HEK293 (cell line): ENCODE results near the gene BIVM.

ENCODE experiments used
- HOXD13 ChIP-seq: sonication (generic); formaldehyde crosslinking; IDR thresholded peaks from 2 replicates; pipeline ENCODE4 v1.8.0; 2022; ENCODE audit warnings: missing genetic modification reagents, borderline replicate concordance
- SETDB1 ChIP-seq: IDR thresholded peaks from one replicate; pipeline ENCODE4 v1.6.1; 2017; ENCODE audit warnings: mild to moderate bottlenecking, low read length, moderate library complexity, mixed read lengths; ENCODE audit not compliant: insufficient read length
- SP2 ChIP-seq: fragments of 450-650 bp; formaldehyde crosslinking; IDR thresholded peaks from 2 replicates; pipeline ENCODE4 v1.5.1; 2016; ENCODE audit warnings: missing biosample characterization, missing genetic modification characterization
- SP3 ChIP-seq: fragments of 450-650 bp; formaldehyde crosslinking; IDR thresholded peaks from 2 replicates; pipeline ENCODE4 v1.5.1; 2016; ENCODE audit warnings: missing biosample characterization, missing genetic modification characterization
- TSHZ1 ChIP-seq: fragments of 450-650 bp; formaldehyde crosslinking; IDR thresholded peaks from 2 replicates; pipeline ENCODE4 v1.5.1; 2016; ENCODE audit warnings: missing biosample characterization, missing genetic modification characterization, borderline replicate concordance
- ZBTB20 ChIP-seq: fragments of 450-650 bp; formaldehyde crosslinking; IDR thresholded peaks from 2 replicates; pipeline ENCODE4 v1.5.1; 2016; ENCODE audit warnings: missing biosample characterization, missing genetic modification characterization
- ZBTB6 ChIP-seq: fragments of 450-650 bp; formaldehyde crosslinking; IDR thresholded peaks from 2 replicates; pipeline ENCODE4 v1.5.1; 2017; ENCODE audit warnings: missing biosample characterization, missing genetic modification characterization
- ZBTB8A ChIP-seq: fragments of 450-650 bp; formaldehyde crosslinking; IDR thresholded peaks from 2 replicates; pipeline ENCODE4 v1.5.1; 2016; ENCODE audit warnings: missing biosample characterization, missing genetic modification characterization
- ZEB2 ChIP-seq: fragments of 450-650 bp; formaldehyde crosslinking; IDR thresholded peaks from 2 replicates; pipeline ENCODE4 v1.5.1; 2016; ENCODE audit warnings: missing biosample characterization, missing genetic modification characterization
- ZNF24 ChIP-seq: fragments of 450-650 bp; formaldehyde crosslinking; IDR thresholded peaks from 2 replicates; pipeline ENCODE4 v1.5.1; 2016; ENCODE audit warnings: missing biosample characterization, missing genetic modification characterization
- ZNF335 ChIP-seq: fragments of 450-650 bp; formaldehyde crosslinking; conservative IDR thresholded peaks from 2 replicates; pipeline ENCODE4 v1.5.1; 2016; ENCODE audit warnings: missing biosample characterization, missing genetic modification characterization
- ZNF366 ChIP-seq: fragments of 450-650 bp; formaldehyde crosslinking; conservative IDR thresholded peaks from 2 replicates; pipeline ENCODE4 v1.5.1; 2016; ENCODE audit warnings: missing biosample characterization, missing genetic modification characterization
- ZNF394 ChIP-seq: fragments of 450-650 bp; formaldehyde crosslinking; IDR thresholded peaks from 2 replicates; pipeline ENCODE4 v1.5.1; 2016; ENCODE audit warnings: missing biosample characterization, missing genetic modification characterization, mild to moderate bottlenecking, moderate library complexity, borderline replicate concordance
- ZNF416 ChIP-seq: fragments of 450-650 bp; formaldehyde crosslinking; IDR thresholded peaks from 2 replicates; pipeline ENCODE4 v1.5.1; 2016; ENCODE audit warnings: missing biosample characterization, missing genetic modification characterization
- ZNF580 ChIP-seq: fragments of 450-650 bp; formaldehyde crosslinking; IDR thresholded peaks from 2 replicates; pipeline ENCODE4 v1.5.1; 2016; ENCODE audit warnings: missing biosample characterization, missing genetic modification characterization
- ZNF629 ChIP-seq: fragments of 450-650 bp; formaldehyde crosslinking; IDR thresholded peaks from 2 replicates; pipeline ENCODE4 v1.5.1; 2017; ENCODE audit warnings: missing biosample characterization, missing genetic modification characterization
- ZSCAN30 ChIP-seq: fragments of 450-650 bp; IDR thresholded peaks from 2 replicates; pipeline ENCODE4 v1.5.1; 2018; ENCODE audit warnings: missing biosample characterization, mild to moderate bottlenecking, missing genetic modification characterization, moderate library complexity
- ZXDB ChIP-seq: fragments of 450-650 bp; formaldehyde crosslinking; IDR thresholded peaks from 2 replicates; pipeline ENCODE4 v1.5.1; 2016; ENCODE audit warnings: missing biosample characterization, missing genetic modification characterization
- TF ChIP-seq, protein P1 (sequence below): fragments of 450-650 bp; formaldehyde crosslinking; IDR thresholded peaks from 2 replicates; pipeline ENCODE4 v1.5.1; 2016; ENCODE audit warnings: missing biosample characterization, missing genetic modification characterization
- TF ChIP-seq, protein P2 (sequence below): fragments of 450-650 bp; formaldehyde crosslinking; IDR thresholded peaks from 2 replicates; pipeline ENCODE4 v1.5.1; 2016; ENCODE audit warnings: missing biosample characterization, missing genetic modification characterization

The BIVM gene

GRCh38 chr13:102798581-102799425, at the start of gene BIVM, which contains the start of gene POGLUT2 (continued):
- TF ChIP-seq, protein P1, sequence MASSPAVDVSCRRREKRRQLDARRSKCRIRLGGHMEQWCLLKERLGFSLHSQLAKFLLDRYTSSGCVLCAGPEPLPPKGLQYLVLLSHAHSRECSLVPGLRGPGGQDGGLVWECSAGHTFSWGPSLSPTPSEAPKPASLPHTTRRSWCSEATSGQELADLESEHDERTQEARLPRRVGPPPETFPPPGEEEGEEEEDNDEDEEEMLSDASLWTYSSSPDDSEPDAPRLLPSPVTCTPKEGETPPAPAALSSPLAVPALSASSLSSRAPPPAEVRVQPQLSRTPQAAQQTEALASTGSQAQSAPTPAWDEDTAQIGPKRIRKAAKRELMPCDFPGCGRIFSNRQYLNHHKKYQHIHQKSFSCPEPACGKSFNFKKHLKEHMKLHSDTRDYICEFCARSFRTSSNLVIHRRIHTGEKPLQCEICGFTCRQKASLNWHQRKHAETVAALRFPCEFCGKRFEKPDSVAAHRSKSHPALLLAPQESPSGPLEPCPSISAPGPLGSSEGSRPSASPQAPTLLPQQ = no peak
- 0 out of 2 replicates have a peak, but pooled peaks have one; percentile 15 for TF ChIP-seq ZBTB6
- TF ChIP-seq TSHZ1 = peak; percentile 42; the same call in 1 of the 2 replicates
- TF ChIP-seq ZNF416 (tag by site-specific recombination) = no peak
- TF ChIP-seq ZNF335 (tag by site-specific recombination) = peak; percentile 95
- TF ChIP-seq ZNF366 (tag by site-specific recombination) = peak; percentile 24; the same call in 1 of the 2 replicates
- peak; percentile 16; the same call in 1 of the 2 replicates for TF ChIP-seq ZXDB (tag by site-specific recombination)
- TF ChIP-seq ZBTB8A = peak; percentile 61
- TF ChIP-seq SP3 (tag by site-specific recombination) = peak; percentile 51; the same call in 1 of the 2 replicates
- TF ChIP-seq, protein P2, sequence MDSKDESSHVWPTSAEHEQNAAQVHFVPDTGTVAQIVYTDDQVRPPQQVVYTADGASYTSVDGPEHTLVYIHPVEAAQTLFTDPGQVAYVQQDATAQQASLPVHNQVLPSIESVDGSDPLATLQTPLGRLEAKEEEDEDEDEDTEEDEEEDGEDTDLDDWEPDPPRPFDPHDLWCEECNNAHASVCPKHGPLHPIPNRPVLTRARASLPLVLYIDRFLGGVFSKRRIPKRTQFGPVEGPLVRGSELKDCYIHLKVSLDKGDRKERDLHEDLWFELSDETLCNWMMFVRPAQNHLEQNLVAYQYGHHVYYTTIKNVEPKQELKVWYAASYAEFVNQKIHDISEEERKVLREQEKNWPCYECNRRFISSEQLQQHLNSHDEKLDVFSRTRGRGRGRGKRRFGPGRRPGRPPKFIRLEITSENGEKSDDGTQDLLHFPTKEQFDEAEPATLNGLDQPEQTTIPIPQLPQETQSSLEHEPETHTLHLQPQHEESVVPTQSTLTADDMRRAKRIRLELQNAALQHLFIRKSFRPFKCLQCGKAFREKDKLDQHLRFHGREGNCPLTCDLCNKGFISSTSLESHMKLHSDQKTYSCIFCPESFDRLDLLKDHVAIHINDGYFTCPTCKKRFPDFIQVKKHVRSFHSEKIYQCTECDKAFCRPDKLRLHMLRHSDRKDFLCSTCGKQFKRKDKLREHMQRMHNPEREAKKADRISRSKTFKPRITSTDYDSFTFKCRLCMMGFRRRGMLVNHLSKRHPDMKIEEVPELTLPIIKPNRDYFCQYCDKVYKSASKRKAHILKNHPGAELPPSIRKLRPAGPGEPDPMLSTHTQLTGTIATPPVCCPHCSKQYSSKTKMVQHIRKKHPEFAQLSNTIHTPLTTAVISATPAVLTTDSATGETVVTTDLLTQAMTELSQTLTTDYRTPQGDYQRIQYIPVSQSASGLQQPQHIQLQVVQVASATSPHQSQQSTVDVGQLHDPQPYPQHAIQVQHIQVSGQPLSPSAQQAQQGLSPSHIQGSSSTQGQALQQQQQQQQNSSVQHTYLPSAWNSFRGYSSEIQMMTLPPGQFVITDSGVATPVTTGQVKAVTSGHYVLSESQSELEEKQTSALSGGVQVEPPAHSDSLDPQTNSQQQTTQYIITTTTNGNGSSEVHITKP (tag by site-specific recombination) = peak; percentile 49
- TF ChIP-seq ZBTB20 (tag by site-specific recombination) = peak; percentile 88; the same call in 1 of the 2 replicates
- TF ChIP-seq HOXD13 (CRISPR knock-in tag) = 0 out of 2 replicates have a peak, but pooled peaks have one; percentile 51
- TF ChIP-seq ZNF580 (tag by site-specific recombination) = 0 out of 2 replicates have a peak, but pooled peaks have one; percentile 17
- TF ChIP-seq ZNF24 = 0 out of 2 replicates have a peak, but pooled peaks have one; percentile 27
- TF ChIP-seq ZSCAN30 (tag by site-specific recombination) = peak; percentile 61; the same call in 1 of the 2 replicates
- peak; percentile 84 for TF ChIP-seq ZNF394 (tag by site-specific recombination)
- TF ChIP-seq SETDB1 = no peak
- TF ChIP-seq SP2 (tag by site-specific recombination) = peak; percentile 78
- TF ChIP-seq ZEB2 (tag by site-specific recombination) = peak; percentile 76
- TF ChIP-seq ZNF629 (tag by site-specific recombination) = peak; percentile 23; the same call in 1 of the 2 replicates
- TF ChIP-seq, all 188 proteins: peak for 33
